Measurements from ENCODE around the gene SLC15A5.

- TF ChIP-seq POLR2A (IDR thresholded peaks at IDR 0.05; ENCODE audit: low read depth): no peak
- TF ChIP-seq CTCF (IDR thresholded peaks at IDR 0.05): no peak
Observed at GRCh38 chr12:16225692-16226091, 51.8 kb downstream of the SLC15A5 start.
